ENCODE measurements around the gene ANKAR.
"Not testable (repeated sequence)": the region's sequence is repeated elsewhere in the genome, so short reads cannot be mapped to it uniquely, and the experiment has no call there.

DNA sequence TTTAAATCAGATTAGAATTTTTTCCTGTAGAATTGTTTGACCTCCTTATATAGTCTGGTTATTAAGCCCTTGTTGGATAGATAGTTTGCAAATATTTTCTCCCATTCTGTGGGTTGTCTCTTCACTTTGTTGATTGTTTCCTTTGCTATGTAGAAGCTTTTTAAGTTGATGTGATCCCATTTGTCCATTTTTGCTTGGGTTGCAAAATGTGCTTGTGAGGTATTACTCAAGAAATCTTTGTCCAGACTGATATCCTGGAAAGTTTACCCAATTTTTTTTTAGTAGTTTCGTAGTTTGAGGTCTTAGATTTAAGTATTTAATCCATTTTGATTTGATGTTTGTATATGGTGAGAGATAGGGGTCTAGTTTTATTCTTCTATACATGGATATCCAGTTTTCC lies 13.3 kb downstream of the ANKAR start:
- TF ChIP-seq, protein P1, sequence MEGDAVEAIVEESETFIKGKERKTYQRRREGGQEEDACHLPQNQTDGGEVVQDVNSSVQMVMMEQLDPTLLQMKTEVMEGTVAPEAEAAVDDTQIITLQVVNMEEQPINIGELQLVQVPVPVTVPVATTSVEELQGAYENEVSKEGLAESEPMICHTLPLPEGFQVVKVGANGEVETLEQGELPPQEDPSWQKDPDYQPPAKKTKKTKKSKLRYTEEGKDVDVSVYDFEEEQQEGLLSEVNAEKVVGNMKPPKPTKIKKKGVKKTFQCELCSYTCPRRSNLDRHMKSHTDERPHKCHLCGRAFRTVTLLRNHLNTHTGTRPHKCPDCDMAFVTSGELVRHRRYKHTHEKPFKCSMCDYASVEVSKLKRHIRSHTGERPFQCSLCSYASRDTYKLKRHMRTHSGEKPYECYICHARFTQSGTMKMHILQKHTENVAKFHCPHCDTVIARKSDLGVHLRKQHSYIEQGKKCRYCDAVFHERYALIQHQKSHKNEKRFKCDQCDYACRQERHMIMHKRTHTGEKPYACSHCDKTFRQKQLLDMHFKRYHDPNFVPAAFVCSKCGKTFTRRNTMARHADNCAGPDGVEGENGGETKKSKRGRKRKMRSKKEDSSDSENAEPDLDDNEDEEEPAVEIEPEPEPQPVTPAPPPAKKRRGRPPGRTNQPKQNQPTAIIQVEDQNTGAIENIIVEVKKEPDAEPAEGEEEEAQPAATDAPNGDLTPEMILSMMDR (conservative IDR thresholded peaks at IDR 0.05; ENCODE audit: low read length), result not testable (repeated sequence)
- not testable (repeated sequence) for TF ChIP-seq EZH2phosphoT487 (IDR thresholded peaks at IDR 0.05; ENCODE audit: borderline replicate concordance)
